A549 (cell line): ENCODE data around the gene PLA2G2C.

ENCODE experiments used
- CBX8 ChIP-seq: fragments of 200-600 bp; sonication (generic); IDR thresholded peaks from 2 replicates; pipeline ENCODE4 v1.6.1; 2016
- CEBPB ChIP-seq, 2 experiments: fragments of >200 bp in 1 of 2; sonication (Bioruptor Twin) in 1 of 2; formaldehyde crosslinking in 1 of 2; IDR thresholded peaks; 2 replicates each; pipeline ENCODE4 v1.6.1; 2012 to 2016
- CTCF ChIP-seq: fragments of >200 bp; sonication (Bioruptor Twin); formaldehyde crosslinking; IDR thresholded peaks from 3 replicates; pipeline ENCODE4 v1.5.1; 2016
- E2F6 ChIP-seq: IDR thresholded peaks from 2 replicates; pipeline ENCODE4 v1.6.1; 2012; ENCODE audit warnings: low read depth, borderline replicate concordance
- EP300 ChIP-seq, 2 experiments: fragments of >200 bp; sonication (Bioruptor Twin); formaldehyde crosslinking; IDR thresholded peaks; 2 replicates in 1 of 2; 3 replicates in 1 of 2; pipeline ENCODE4 v1.6.1; 2016 to 2017
- ESRRA ChIP-seq: fragments of 150-350 bp; IDR thresholded peaks from 2 replicates; pipeline ENCODE4 v1.6.1; 2014; ENCODE audit warnings: mild to moderate bottlenecking, low read length, borderline replicate concordance
- HES2 ChIP-seq: fragments of >200 bp; sonication (Bioruptor Twin); formaldehyde crosslinking; IDR thresholded peaks from 2 replicates; pipeline ENCODE4 v1.6.1; 2016
- HOXB5 ChIP-seq: fragments of 250-450 bp; sonication (Bioruptor Pico); IDR thresholded peaks from 2 replicates; pipeline ENCODE4 v1.5.0; 2020; ENCODE audit warnings: mild to moderate bottlenecking, moderate library complexity
- KDM1A ChIP-seq: fragments of 200-600 bp; sonication (generic); IDR thresholded peaks from 2 replicates; pipeline ENCODE4 v1.6.1; 2016; ENCODE audit warnings: low read depth, mild to moderate bottlenecking
- POLR2A ChIP-seq: IDR thresholded peaks from 2 replicates; pipeline ENCODE4 v1.6.1; 2012; ENCODE audit warnings: mild to moderate bottlenecking, low read length
- RAD21 ChIP-seq, 2 experiments: fragments of >200 bp in 1 of 2; sonication (Bioruptor Twin) in 1 of 2; formaldehyde crosslinking in 1 of 2; IDR thresholded peaks in 1 of 2; conservative IDR thresholded peaks in 1 of 2; 2 replicates in 1 of 2; 3 replicates in 1 of 2; pipeline ENCODE4 v1.6.1; 2012 to 2018; ENCODE audit warnings: inconsistent platforms in 1 of 2
- TP53 ChIP-seq: fragments of 250-450 bp; sonication (Bioruptor Pico); IDR thresholded peaks from 2 replicates; pipeline ENCODE4 v1.5.0; 2021; ENCODE audit warnings: mild to moderate bottlenecking, moderate library complexity
- TF ChIP-seq, protein P1 (sequence below): fragments of 450-650 bp; IDR thresholded peaks from 2 replicates; pipeline ENCODE4 v1.6.1; 2014; ENCODE audit warnings: antibody characterized with exemption

- no peak for TF ChIP-seq RAD21 (conservative IDR thresholded peaks at IDR 0.05 in 1 of 2, IDR thresholded peaks at IDR 0.05 in 1 of 2)
- no peak for TF ChIP-seq CTCF
- TF ChIP-seq ESRRA, result no peak
- no peak for TF ChIP-seq EP300 (IDR thresholded peaks at IDR 0.05)
- TF ChIP-seq KDM1A, result no peak
- no peak for TF ChIP-seq TP53 (CRISPR knock-in tag)
- TF ChIP-seq, protein P1, sequence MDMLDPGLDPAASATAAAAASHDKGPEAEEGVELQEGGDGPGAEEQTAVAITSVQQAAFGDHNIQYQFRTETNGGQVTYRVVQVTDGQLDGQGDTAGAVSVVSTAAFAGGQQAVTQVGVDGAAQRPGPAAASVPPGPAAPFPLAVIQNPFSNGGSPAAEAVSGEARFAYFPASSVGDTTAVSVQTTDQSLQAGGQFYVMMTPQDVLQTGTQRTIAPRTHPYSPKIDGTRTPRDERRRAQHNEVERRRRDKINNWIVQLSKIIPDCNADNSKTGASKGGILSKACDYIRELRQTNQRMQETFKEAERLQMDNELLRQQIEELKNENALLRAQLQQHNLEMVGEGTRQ, result no peak
- TF ChIP-seq HES2, result no peak
- no peak for TF ChIP-seq HOXB5 (CRISPR knock-in tag)
- TF ChIP-seq CEBPB (IDR thresholded peaks at IDR 0.05), result no peak
- TF ChIP-seq CBX8, result no peak
- no peak for TF ChIP-seq POLR2A
- no peak for TF ChIP-seq E2F6
Observed at GRCh38 chr1:20141001-20141400, 45.3 kb downstream of the PLA2G2C start.
